Tibial artery (tissue), 4 donors: Measurements from ENCODE around the gene RALGPS1.

Experiments
- DNase-seq, 2 donors: peaks; one replicate each; pipeline ENCODE4 v3.0.0-alpha.2; 2019
- H3K27ac ChIP-seq, 2 donors: fragments of 200-600 bp; sonication (generic) in 1 of 2; 1 replicate in 1 of 2; 2 replicates in 1 of 2; pipeline ENCODE4 v1.5.1; 2018 to 2019; ENCODE audit warnings: mild to moderate bottlenecking in 1 of 2
- H3K27me3 ChIP-seq, 2 donors: fragments of 200-600 bp; sonication (generic) in 1 of 2; one replicate each; pipeline versions ENCODE4 v1.5.1 to v1.6.0; 2016 to 2019
- H3K36me3 ChIP-seq, 3 donors: fragments of 200-600 bp; sonication (generic) in 2 of 3; one replicate each; pipeline ENCODE4 v1.5.1; 2016 to 2019; ENCODE audit warnings: mild to moderate bottlenecking in 2 of 3
- H3K4me1 ChIP-seq, 4 donors: fragments of 200-600 bp; sonication (generic) in 2 of 4; 1 replicate in 3 of 4; 2 replicates in 1 of 4; pipeline ENCODE4 v1.5.1; 2016 to 2019
- H3K4me3 ChIP-seq, 2 donors: fragments of 200-600 bp; sonication (generic) in 1 of 2; 1 replicate in 1 of 2; 2 replicates in 1 of 2; pipeline ENCODE4 v1.5.1; 2018 to 2019; ENCODE audit warnings: mild to moderate bottlenecking in 2 of 2
- H3K9me3 ChIP-seq, 3 donors: fragments of 200-600 bp; sonication (generic) in 1 of 3; one replicate each; pipeline ENCODE4 v1.5.1; 2016 to 2019
- intact Hi-C: fragments of 100-400 bp; cut with DNase I; formaldehyde crosslinking; loops from one replicate; pipeline ENCODE4 v1.15.0; 2023; ENCODE audit warnings: low total_unique reads
- TF ChIP-seq, protein P1 (sequence below), 2 experiments: fragments of 200-600 bp in 1 of 2; fragments of 450-650 bp in 1 of 2; IDR thresholded peaks; one replicate each; pipeline ENCODE4 v1.5.1; 2017 to 2019; ENCODE audit warnings: antibody characterized with exemption in 2 of 2, mild to moderate bottlenecking in 1 of 2, moderate library complexity in 1 of 2

RALGPS1 gene

GRCh38 chr9:127106466-127106855, 191.9 kb downstream of the RALGPS1 start:
- intact Hi-C loops, result no loop called here
- Histone ChIP-seq H3K9me3 (no peaks in the 10 kb centered on the region), H3K4me3 (no peak overlapping the region), H3K4me1 (peaks cover 0 to 19% (median 4%) of the 10 kb centered on the region in 4 donors), H3K27me3 (no peaks in the 10 kb centered on the region), H3K36me3 (peaks cover 0 to 27% (median 13%) of the 10 kb centered on the region in 3 donors), H3K27ac (no peak overlapping the region)
- TF ChIP-seq, protein P1, sequence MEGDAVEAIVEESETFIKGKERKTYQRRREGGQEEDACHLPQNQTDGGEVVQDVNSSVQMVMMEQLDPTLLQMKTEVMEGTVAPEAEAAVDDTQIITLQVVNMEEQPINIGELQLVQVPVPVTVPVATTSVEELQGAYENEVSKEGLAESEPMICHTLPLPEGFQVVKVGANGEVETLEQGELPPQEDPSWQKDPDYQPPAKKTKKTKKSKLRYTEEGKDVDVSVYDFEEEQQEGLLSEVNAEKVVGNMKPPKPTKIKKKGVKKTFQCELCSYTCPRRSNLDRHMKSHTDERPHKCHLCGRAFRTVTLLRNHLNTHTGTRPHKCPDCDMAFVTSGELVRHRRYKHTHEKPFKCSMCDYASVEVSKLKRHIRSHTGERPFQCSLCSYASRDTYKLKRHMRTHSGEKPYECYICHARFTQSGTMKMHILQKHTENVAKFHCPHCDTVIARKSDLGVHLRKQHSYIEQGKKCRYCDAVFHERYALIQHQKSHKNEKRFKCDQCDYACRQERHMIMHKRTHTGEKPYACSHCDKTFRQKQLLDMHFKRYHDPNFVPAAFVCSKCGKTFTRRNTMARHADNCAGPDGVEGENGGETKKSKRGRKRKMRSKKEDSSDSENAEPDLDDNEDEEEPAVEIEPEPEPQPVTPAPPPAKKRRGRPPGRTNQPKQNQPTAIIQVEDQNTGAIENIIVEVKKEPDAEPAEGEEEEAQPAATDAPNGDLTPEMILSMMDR (IDR thresholded peaks at IDR 0.05), result no peak
- DNase-seq, result no peak

GRCh38 chr9:127107171-127107928, 192.8 kb downstream of the RALGPS1 start:
- peaks cover 0 to 22% (median 7%) of the 10 kb centered on the region in 4 donors for H3K4me1 ChIP-seq
- no peak overlapping the region for H3K4me3 ChIP-seq
- TF ChIP-seq, protein P1 (IDR thresholded peaks at IDR 0.05), result no peak
- intact Hi-C loops, result no loop called here
- H3K27ac ChIP-seq, result peak overlapping the region; percentile 20 to 35
- peaks cover 0 to 27% (median 13%) of the 10 kb centered on the region in 3 donors for H3K36me3 ChIP-seq
- H3K27me3 ChIP-seq, result no peaks in the 10 kb centered on the region
- DNase-seq, result no peak
- no peaks in the 10 kb centered on the region for H3K9me3 ChIP-seq

DNA sequence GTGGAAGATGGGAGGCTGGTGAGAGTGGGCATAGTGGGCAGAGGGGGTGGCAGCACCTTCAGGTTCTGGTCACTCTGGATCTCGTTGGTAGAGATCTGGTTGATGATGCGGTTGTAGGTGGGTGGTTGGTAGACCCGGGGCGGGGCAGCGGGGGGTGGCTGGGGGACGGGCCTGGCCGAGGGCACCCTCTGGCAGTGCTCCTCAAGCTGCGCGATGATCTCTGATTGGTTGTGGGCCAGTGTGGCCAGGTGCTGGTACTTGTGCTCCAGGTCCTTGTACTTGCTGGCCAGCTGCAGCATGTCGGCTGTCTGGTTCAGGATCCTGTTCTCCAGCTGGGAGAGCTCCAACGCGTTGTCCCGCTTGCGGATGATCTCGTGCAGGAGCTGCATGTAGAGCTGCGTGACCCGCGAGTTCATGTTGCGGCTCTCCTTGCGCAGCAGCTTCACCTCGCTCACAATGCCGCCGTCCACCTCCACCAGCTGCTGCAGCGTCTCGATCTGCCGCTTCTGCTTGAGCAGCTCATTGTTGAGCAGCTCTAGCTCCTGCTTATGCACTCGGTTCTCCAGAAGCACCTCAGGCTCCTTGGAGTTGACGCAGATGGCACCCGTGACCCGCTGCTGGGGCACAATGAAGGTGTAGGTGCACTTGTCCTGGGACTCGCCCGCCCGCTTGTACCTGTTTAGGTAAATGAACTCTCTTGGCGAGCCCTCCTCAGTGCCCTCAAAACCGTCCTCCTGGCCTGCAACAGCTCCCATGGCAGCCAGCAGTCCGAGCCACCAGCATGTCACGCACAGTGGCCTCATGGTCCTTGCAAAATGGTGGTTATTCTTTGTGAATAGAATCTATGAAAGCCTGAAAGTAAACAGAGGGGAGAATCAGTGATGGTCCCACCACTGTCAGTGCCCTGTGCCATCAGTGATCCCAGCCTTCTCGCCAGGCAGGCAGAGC, 193.6 kb downstream of the RALGPS1 start:
- H3K27ac ChIP-seq, result peak overlapping the region; percentile 20 to 35
- H3K27me3 ChIP-seq, result no peaks in the 10 kb centered on the region
- H3K4me1 ChIP-seq, result peaks cover 0 to 31% (median 11%) of the 10 kb centered on the region in 4 donors
- intact Hi-C loops, result no loop called here
- H3K4me3 ChIP-seq, result no peak overlapping the region
- no peak for DNase-seq
- H3K36me3 ChIP-seq, result peaks cover 0 to 19% (median 13%) of the 10 kb centered on the region in 3 donors
- H3K9me3 ChIP-seq, result no peaks in the 10 kb centered on the region
- TF ChIP-seq, protein P1 (IDR thresholded peaks at IDR 0.05), result no peak

DNA sequence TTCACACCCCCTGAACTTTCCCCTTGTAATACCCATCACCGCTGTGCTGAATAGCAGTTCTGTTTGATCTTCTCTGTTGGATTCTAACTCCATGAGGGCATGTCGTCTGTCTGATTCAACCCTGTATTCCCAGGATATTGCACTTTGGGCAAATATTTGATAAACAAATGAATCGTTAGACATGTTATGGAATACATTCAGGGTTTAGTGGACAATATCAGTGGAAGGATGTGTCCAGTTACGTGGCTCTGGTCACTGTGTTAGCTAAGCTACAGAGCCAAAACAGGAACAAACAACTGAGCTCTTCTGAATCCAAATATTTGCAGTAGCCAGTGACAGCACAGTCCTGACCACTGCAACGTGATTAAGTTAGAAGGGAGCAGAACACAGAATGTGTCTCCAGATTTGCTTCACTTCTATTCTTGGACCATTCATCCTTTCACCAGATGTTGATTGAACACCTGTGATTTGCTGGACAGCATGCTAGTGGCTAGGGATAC, 194.7 kb downstream of the RALGPS1 start:
- H3K36me3 ChIP-seq, result peaks cover 0 to 16% (median 13%) of the 10 kb centered on the region in 3 donors
- intact Hi-C loops, result no loop called here
- no peak overlapping the region for H3K4me3 ChIP-seq
- H3K27ac ChIP-seq, result no peak overlapping the region
- H3K4me1 ChIP-seq, result peaks cover 0 to 36% (median 17%) of the 10 kb centered on the region in 4 donors
- TF ChIP-seq, protein P1 (IDR thresholded peaks at IDR 0.05), result no peak
- H3K9me3 ChIP-seq, result no peaks in the 10 kb centered on the region
- H3K27me3 ChIP-seq, result no peaks in the 10 kb centered on the region
- DNase-seq, result no peak

DNA sequence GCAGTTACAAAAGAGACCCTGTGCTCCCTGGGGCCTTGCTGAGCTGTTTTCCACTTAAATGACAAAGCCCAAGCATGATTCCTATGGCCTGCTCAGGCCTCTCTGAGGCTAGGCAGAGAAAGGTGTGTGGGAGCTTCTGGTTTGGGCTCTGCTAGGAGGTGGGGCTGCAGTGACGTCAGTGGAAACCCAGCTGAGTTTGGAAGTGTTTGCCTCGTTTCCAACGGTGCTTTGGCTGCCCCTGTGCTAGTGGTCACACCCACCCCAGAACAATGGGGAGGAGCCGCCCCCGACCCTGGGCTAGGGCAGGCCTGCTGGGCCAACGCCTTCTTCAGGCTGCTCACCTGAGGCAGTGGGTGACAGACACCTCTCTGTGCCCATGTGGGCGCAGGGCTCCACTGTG, 197.5 kb downstream of the RALGPS1 start:
- TF ChIP-seq, protein P1 (IDR thresholded peaks at IDR 0.05), result no peak
- intact Hi-C loops, result no loop called here

More for the DNA sequence above, 197.5 kb downstream of the RALGPS1 start:
- Histone ChIP-seq H3K4me3 (no peak overlapping the region), H3K27ac (no peak overlapping the region), H3K27me3 (no peaks in the 10 kb centered on the region), H3K9me3 (no peaks in the 10 kb centered on the region), H3K36me3 (peaks cover 0 to 12% (median 5%) of the 10 kb centered on the region in 3 donors), H3K4me1 (peaks cover 0 to 42% (median 20%) of the 10 kb centered on the region in 4 donors)
- DNase-seq, result no peak
